Vagina (tissue), 2 donors: ENCODE results near the gene KRTAP10-11.

ENCODE experiments used
- POLR2AphosphoS5 ChIP-seq, 2 donors: sonication (generic); formaldehyde crosslinking; IDR thresholded peaks; one replicate each; pipeline ENCODE4 v1.9.0; 2017; ENCODE audit warnings: antibody characterized with exemption in 2 of 2, mild to moderate bottlenecking in 2 of 2, low read depth in 1 of 2; ENCODE audit not compliant: insufficient read depth in 1 of 2
- TF ChIP-seq, protein P1 (sequence below), 3 experiments: fragments of 450-650 bp in 2 of 3; fragments of 200-600 bp in 1 of 3; sonication (generic) in 1 of 3; IDR thresholded peaks; one replicate each; pipeline ENCODE4 v1.5.1; 2017 to 2019; ENCODE audit warnings: antibody characterized with exemption in 3 of 3, mild to moderate bottlenecking in 2 of 3, moderate library complexity in 2 of 3

DNA sequence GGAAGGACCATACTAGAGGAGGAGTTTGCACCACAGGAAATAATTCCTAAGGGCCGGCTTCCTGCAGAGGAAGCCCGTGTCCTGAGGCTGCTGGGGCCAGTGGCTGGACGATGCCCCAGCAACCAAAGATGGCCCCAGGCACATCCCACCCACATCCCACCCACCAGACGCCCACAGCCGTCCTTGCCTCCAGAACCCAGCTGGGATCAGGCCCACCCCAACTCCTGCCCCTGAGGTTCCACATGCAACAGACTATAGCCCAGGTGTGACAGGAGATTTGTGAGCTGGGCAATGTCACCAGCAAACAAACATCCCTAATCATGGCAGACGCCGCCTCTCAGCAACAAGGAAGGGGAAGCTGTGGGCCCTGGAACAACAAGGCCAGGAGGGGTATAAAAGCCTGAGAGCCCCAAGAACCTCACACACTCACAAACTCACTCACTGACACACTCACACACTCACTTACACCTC is 19.5 kb upstream of the KRTAP10-11 start, which contains the start of gene KRTAP10-9:
- TF ChIP-seq, protein P1, sequence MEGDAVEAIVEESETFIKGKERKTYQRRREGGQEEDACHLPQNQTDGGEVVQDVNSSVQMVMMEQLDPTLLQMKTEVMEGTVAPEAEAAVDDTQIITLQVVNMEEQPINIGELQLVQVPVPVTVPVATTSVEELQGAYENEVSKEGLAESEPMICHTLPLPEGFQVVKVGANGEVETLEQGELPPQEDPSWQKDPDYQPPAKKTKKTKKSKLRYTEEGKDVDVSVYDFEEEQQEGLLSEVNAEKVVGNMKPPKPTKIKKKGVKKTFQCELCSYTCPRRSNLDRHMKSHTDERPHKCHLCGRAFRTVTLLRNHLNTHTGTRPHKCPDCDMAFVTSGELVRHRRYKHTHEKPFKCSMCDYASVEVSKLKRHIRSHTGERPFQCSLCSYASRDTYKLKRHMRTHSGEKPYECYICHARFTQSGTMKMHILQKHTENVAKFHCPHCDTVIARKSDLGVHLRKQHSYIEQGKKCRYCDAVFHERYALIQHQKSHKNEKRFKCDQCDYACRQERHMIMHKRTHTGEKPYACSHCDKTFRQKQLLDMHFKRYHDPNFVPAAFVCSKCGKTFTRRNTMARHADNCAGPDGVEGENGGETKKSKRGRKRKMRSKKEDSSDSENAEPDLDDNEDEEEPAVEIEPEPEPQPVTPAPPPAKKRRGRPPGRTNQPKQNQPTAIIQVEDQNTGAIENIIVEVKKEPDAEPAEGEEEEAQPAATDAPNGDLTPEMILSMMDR (IDR thresholded peaks at IDR 0.05): no peak
- no peak for TF ChIP-seq POLR2AphosphoS5 (IDR thresholded peaks at IDR 0.05; ENCODE audit: insufficient read depth in 1 of 2, low read depth in 1 of 2)
